HG02763 (cell line): ENCODE measurements around the gene RETREG3.
"Not testable (repeated sequence)": the region's sequence is repeated elsewhere in the genome, so short reads cannot be mapped to it uniquely, and the experiment has no call there.

Experiments
- ATAC-seq: cut with Tn5 transposase; IDR thresholded peaks from one replicate; pipeline ENCODE4 v1.9.1; 2021; ENCODE audit warnings: mild to moderate bottlenecking, moderate library complexity; ENCODE audit not compliant: unreplicated experiment

Gene RETREG3

DNA sequence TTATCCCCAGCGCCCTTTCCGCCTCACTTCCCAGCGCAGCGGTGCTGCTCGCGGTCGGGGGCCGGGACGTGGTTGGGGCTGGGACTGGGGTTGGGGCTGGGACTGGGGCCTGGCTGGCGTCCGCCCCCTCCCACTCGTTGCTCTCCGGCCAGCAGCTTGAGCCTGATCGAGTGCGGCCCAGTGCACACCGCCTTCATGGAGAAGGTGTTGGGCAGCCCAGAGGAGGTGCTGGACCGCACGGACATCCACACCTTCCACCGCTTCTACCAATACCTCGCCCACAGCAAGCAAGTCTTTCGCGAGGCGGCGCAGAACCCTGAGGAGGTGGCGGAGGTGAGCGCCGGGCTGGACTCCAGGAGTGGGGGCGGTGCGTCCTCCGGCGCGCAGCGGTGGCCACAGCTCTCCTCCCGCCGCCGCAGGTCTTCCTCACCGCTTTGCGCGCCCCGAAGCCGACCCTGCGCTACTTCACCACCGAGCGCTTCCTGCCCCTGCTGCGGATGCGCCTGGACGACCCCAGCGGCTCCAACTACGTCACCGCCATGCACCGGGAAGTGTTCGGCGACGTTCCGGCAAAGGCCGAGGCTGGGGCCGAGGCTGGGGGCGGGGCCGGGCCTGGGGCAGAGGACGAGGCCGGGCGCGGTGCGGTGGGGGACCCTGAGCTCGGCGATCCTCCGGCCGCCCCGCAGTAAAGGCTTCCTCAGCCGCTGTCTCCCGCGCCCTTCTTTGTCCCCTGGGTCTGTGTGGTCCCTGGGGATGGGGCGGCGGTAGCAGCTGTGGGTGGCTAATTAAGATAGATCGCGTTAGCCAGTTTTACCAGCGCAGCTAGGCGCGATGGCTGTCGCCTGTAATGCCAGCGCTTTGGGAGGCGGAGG is 54.7 kb downstream of the RETREG3 start:
- ATAC-seq: peak; percentile 79

GRCh38 chr17:42553866-42554249 is 55.3 kb downstream of the RETREG3 start:
- no peak for ATAC-seq

DNA sequence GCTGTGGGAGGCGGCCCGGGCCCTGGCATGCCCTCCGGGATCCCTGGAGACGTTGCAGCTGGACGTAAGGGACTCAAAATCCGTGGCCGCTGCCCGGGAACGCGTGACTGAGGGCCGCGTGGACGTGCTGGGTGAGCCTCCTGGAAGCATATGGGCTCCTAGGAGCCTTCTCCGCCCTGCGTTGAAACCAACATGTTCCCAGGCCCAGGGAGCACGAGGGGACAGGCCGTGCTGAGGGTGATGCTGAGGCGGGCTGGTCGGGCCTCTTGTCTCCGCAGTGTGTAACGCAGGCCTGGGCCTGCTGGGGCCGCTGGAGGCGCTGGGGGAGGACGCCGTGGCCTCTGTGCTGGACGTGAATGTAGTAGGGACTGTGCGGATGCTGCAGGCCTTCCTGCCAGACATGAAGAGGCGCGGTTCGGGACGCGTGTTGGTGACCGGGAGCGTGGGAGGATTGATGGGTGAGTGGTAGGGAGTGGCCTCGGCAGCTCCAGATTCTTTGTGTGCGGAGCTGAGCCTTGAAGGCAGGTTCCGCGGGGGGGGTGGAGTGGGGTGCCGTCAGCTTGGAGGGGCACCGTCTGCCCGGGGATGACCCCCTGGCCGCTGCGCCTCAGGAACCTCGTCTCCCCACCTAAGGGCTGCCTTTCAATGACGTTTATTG is 55.9 kb downstream of the RETREG3 start:
- no peak for ATAC-seq

GRCh38 chr17:42552736-42553135 is 56.4 kb downstream of the RETREG3 start, which contains the start of gene HSD17B1:
HSD17B1 (plus strand) TSS chr17:42552923; CDS start chr17:42552934, 11 bp downstream.
- not testable (repeated sequence) for ATAC-seq

DNA sequence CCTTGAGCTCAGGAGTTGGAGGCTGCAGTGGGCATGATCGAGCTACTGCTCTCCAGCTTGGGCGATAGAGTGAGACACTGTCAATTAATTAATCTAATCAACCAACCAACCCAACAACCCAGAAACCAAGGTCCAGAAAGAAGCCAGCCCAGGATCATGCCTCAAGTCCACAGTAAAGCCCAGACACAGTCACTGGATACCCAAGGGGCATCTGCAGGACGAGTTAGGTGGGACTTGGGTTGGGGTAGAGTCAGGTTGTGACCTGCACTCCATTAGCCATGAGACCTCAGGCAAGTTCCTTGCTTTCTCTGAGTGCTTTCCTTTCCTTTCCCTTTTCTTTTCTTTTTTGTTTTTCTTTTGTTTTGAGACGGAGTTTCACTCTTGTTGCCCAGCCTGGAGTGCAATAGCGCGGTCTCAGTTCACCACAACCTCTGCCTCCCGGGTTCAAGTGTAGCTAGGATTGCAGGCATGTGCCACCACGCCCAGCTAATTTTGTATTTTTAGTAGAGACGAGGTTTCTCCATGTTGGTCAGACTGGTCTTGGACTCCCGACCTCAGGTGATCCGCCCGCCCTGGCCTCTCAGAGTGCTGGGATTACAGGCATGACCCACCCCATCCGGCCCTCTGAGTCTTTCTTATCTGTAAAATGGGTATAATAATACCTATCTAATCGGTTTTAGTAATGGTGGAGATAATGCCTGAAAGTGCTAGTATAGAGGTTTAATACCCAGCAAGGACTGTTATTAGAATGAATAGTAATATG is 60.0 kb downstream of the RETREG3 start:
- no peak for ATAC-seq

GRCh38 chr17:42548070-42548837 is 60.9 kb downstream of the RETREG3 start:
- peak; percentile 55 for ATAC-seq

DNA sequence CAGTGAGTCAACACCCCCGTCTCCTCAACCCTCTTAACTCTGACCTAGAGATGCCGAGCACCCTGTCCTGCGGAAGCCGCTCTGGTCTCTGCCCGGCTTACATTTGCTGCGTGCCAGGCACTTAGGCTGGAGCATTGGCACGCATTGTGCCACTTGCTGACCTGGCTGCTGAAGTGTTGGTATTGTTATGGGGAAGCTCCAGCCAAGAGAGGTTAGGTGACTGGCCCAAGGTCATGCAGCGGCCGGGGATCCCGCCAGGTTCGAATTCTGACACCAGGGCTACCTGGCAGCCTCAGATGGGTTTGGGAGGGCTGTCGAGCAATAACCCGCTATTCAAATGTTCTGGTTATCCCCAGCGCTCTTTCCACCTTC is 61.5 kb downstream of the RETREG3 start:
- no peak for ATAC-seq

- ATAC-seq: no peak
These were observed 62.1 kb downstream of the RETREG3 start for GRCh38 chr17:42547001-42547461.

DNA sequence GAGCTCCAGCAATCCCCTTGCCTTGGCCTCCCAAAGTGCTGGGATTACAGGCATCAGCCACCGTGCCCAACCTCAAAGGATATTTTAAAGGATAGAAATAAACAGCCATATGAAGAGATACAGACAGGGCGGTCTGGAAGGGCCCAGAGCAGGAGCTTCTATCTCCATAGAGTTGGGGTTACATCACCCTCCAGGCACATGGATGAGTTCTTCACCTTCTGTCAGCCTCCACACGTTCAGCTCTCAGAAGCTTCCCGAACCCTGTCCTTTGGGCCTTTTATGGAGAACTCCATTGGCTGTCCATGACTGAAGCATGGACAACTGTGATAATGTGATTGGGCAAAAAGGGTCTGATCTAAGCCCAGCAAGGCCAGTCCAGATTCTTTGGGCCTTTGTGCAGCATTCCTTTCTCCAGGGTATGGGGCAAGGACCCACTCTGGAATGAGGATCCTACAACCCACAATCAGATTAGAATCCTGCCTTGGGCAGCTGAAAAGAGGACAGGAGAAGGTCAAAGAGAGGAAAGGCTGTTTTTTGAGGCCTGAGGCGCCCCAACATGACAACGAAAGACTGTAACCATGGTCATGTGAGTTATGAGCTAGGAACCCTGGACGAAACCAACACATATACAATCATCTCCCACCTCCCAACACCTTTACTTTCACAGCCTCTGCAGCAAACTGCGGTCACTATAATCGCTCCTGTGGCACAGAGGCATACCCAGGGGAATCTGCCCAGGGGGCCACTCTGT is 63.2 kb downstream of the RETREG3 start:
- not testable (repeated sequence) for ATAC-seq

DNA sequence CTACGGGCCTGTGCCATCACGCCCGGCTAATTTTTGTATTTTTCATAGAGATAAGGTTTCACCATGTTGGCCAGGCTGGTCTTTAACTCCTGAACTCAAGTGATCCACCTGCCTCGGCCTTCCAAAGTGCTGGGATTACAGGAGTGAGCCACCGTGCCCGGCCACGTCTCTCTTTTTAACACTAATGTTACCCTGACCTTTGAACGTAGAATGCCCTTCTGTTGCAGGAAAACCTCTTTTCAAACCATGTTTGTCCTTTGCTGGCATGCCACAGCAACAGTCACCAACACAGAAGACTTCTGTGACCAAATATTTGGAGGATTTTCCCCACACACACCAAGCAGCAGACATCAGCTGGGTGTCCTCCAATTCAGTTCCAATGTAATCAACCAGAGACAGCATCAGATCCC is 64.3 kb downstream of the RETREG3 start:
- ATAC-seq: no peak

DNA sequence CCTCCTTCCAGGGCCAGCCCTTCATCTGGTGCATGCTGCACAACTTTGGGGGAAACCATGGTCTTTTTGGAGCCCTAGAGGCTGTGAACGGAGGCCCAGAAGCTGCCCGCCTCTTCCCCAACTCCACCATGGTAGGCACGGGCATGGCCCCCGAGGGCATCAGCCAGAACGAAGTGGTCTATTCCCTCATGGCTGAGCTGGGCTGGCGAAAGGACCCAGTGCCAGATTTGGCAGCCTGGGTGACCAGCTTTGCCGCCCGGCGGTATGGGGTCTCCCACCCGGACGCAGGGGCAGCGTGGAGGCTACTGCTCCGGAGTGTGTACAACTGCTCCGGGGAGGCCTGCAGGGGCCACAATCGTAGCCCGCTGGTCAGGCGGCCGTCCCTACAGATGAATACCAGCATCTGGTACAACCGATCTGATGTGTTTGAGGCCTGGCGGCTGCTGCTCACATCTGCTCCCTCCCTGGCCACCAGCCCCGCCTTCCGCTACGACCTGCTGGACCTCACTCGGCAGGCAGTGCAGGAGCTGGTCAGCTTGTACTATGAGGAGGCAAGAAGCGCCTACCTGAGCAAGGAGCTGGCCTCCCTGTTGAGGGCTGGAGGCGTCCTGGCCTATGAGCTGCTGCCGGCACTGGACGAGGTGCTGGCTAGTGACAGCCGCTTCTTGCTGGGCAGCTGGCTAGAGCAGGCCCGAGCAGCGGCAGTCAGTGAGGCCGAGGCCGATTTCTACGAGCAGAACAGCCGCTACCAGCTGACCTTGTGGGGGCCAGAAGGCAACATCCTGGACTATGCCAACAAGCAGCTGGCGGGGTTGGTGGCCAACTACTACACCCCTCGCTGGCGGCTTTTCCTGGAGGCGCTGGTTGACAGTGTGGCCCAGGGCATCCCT is 65.7 kb downstream of the RETREG3 start:
- ATAC-seq: no peak

DNA sequence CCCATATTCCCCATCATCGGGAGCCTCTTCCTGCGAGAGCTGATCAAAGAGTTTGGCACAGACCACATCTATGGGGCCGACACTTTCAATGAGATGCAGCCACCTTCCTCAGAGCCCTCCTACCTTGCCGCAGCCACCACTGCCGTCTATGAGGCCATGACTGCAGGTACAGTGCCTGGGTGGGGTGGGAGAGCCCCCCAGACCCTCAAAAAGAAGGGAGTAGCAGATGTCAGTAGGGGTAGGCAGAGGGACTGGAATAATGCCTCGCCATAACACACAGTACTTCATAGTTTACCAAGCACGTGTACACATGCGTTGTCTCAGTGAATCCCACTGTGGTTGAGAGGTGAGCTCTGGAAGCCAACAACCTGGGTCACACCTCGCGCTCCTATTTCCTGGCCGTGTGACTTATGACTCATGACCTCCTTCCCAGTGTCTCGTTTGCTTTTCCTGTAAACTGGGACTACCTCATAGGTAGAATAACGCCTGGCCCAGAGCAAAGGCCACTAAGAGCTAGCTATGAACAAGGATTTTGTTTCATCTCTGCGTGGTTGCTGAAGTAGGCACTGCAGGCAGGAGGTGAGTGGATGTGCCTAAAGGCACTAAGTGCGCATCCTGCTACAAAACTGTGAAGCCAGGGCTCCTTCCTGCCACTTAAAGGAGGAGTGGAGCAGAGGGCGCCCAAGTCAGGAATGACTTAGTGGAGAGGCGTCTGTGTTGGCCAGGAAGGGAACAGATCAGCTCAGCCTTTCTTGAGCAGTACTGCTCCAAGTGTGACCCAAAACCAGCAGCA is 67.9 kb downstream of the RETREG3 start:
- no peak for ATAC-seq

- ATAC-seq: not testable (repeated sequence)
These were observed 68.6 kb downstream of the RETREG3 start for GRCh38 chr17:42540558-42540957.

- no peak for ATAC-seq
These were observed 70.7 kb downstream of the RETREG3 start for GRCh38 chr17:42538482-42538881.

DNA sequence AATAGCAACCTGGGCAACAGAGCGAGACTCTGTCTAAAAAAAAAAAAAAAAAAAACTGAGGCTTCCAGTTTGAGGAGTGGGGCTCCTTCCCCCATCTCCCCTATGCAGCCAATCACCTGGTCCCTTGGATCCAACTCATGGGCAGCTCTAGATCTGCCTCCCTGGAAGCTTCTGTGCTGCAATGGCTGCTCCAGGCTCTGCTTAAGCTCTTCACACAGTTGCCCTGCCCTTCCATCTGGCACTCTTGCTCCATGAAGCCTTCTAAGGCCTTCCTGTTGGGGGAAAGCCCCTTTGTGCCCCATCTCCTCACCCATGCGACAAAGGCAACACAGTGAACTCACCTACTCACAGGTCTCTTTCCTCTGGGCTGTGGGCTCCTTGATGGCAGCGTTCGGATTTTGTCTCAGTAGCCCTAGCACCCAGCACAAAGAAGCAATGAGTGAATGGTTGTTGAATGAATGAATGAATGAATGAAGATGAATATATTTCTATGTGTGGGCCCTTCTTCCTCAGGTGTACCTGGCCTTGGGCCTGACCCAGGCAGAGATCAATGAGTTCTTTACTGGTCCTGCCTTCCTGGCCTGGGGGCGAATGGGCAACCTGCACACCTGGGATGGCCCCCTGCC is 71.2 kb downstream of the RETREG3 start:
- no peak for ATAC-seq

DNA sequence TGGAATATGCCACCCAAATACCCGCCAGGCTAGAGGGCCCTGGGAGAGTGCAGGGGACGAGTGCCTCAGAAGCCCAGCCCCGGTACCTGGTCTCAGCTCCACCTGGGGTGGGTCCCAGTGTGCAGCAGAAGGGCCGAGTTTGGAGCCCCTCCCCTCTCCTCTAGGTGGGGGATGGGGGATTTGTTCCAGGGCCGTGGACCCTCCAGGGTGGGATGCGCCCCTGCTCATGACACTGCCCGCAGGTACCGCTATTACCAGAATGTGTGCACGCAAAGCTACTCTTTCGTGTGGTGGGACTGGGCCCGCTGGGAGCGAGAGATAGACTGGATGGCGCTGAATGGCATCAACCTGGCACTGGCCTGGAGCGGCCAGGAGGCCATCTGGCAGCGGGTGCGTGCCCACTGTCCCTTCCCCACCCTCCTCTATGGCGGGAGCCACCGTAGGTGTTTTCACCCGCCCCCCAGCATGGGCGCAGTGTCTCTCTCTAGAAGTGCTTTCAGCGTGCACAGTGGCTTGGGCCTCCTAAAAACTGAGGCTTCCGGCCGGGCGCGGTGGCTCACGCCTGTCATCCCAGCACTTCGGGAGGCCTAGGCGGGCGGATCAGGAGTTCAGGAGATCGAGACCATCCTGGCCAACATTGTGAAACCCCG is 71.9 kb downstream of the RETREG3 start:
- no peak for ATAC-seq
